Measurements from ENCODE around the gene ST3GAL3. TPM values are rescaled to one million over a fixed set of nuclear protein-coding genes. Genes with fewer than 3 reads are reported as not detected.

The ST3GAL3 gene
- total RNA-seq, 1 experiment from 2014 or later, result 8.3 TPM

- Mint-ChIP-seq H3K9me3 (no peaks in the 10 kb centered on the region), H3K27ac (0 out of 7 replicates have a peak overlapping the region, but pooled peaks of 1 of the 3 experiments have one; percentile 36)
- H3K4me2 ChIP-seq (ENCODE audit: insufficient read depth, insufficient read length, low read length), result no peak overlapping the region
These were observed 92.6 kb downstream of the ST3GAL3 start for GRCh38 chr1:43799656-43800635.

More at GRCh38 chr1:43799656-43800635, 92.6 kb downstream of the ST3GAL3 start:
- Histone ChIP-seq H3K14ac (ENCODE audit: insufficient read depth, low read length) (no peak overlapping the region), H3K4me1 (ENCODE audit: insufficient read depth, low read length) (peaks cover 2% of the 10 kb centered on the region; the same call in 1 of the 2 replicates), H3K18ac (ENCODE audit: insufficient read length, low read depth, low read length) (no peak overlapping the region), H3K56ac (ENCODE audit: insufficient read length, low read depth, low read length) (no peak overlapping the region), H2BK5ac (ENCODE audit: insufficient read length, low read length) (no peak overlapping the region), H2AK5ac (ENCODE audit: insufficient read length, low read length) (no peak overlapping the region), H2BK15ac (ENCODE audit: low read depth, low read length) (no peak overlapping the region), H3T11ph (ENCODE audit: low read length) (no peak overlapping the region), H3K9ac (ENCODE audit: extremely low read depth, insufficient read length, low read length) (no peak overlapping the region), H2BK120ac (ENCODE audit: low read depth, low read length, poor library complexity, severe bottlenecking) (no peak overlapping the region), H3K4ac (ENCODE audit: low read depth, low read length) (no peak overlapping the region), H3K27me3 (ENCODE audit: insufficient read depth, low read length) (no peaks in the 10 kb centered on the region), H3K23ac (ENCODE audit: insufficient read length, low read depth, low read length) (no peak overlapping the region), H3K9me3 (ENCODE audit: control insufficient read depth, low read depth, low read length) (no peaks in the 10 kb centered on the region), H3K79me1 (ENCODE audit: insufficient read depth, low read depth, low read length, poor library complexity, severe bottlenecking) (no peaks in the 10 kb centered on the region), H4K91ac (ENCODE audit: insufficient read length, low read depth, low read length) (no peak overlapping the region), H2BK20ac (ENCODE audit: low read depth, low read length, poor library complexity, severe bottlenecking) (no peak overlapping the region), H3K79me2 (ENCODE audit: insufficient read depth, low read length) (no peaks in the 10 kb centered on the region), H4K5ac (ENCODE audit: insufficient read length, low read depth, low read length) (no peak overlapping the region), H2BK12ac (ENCODE audit: insufficient read length, low read depth, low read length) (no peak overlapping the region), H3K23me2 (ENCODE audit: insufficient read length, low read depth, low read length, poor library complexity, severe bottlenecking) (no peaks in the 10 kb centered on the region), H4K20me1 (ENCODE audit: control insufficient read depth, insufficient read depth, insufficient read length) (no peaks in the 10 kb centered on the region), H3K27ac (ENCODE audit: insufficient read length, low read depth, low read length) (no peak overlapping the region), H2AFZ (ENCODE audit: low read length) (no peak overlapping the region), H4K8ac (replicated peaks; ENCODE audit: insufficient read length, low read depth, low read length) (no peak overlapping the region)
- no peak overlapping the region for H3K4me3 Mint-ChIP-seq
- H3K36me3 Mint-ChIP-seq (ENCODE audit: insufficient read depth in 1 of 3, low read depth in 3 of 3), result peaks cover 2 to 6% (median 3%) of the 10 kb centered on the region in 3 experiments; a peak in 3 of 7 replicates
- H3K27me3 Mint-ChIP-seq (ENCODE audit: low read depth), result no peaks in the 10 kb centered on the region
- WGBS (ENCODE audit: extremely low coverage, insufficient read length, low lambda C conversion rate), result no CpG with 5 or more reads among the region's 4 CpGs
- no peak for TF ChIP-seq CTCF (conservative IDR thresholded peaks at IDR 0.05)
- no peak for DNase-seq
- H3K4me1 Mint-ChIP-seq, result no peaks in the 10 kb centered on the region; a peak in 1 of 4 replicates
